Smooth muscle cell (in vitro differentiated cells): ENCODE data around the gene NDP. TPM values are rescaled to one million over a fixed set of nuclear protein-coding genes. Genes with fewer than 3 reads are reported as not detected.
"Not testable (repeated sequence)": the region's sequence is repeated elsewhere in the genome, so short reads cannot be mapped to it uniquely, and the experiment has no call there.

Experiments used
- DNase-seq: peaks from one replicate; lab custom pipeline; 2025; ENCODE audit not compliant: unreplicated experiment; lab: John Stamatoyannopoulos, UW
- H2AFZ ChIP-seq: fragments of 200-600 bp; sonication (generic); 2 replicates; pipeline ENCODE4 v1.6.0; 2016; ENCODE audit warnings: antibody characterized with exemption, low read depth, mild to moderate bottlenecking
- H3F3A ChIP-seq: fragments of 200-600 bp; sonication (generic); 2 replicates; pipeline ENCODE4 v1.6.0; 2017; ENCODE audit warnings: antibody characterized with exemption, low read depth
- H3K27ac ChIP-seq: fragments of 200-600 bp; sonication (generic); 2 replicates; pipeline ENCODE4 v1.5.1; 2016; ENCODE audit warnings: low read depth, mild to moderate bottlenecking
- H3K27me3 ChIP-seq: fragments of 200-600 bp; sonication (generic); 2 replicates; pipeline ENCODE4 v1.6.1; 2016; ENCODE audit warnings: low read depth, mild to moderate bottlenecking
- H3K36me3 ChIP-seq: fragments of 200-600 bp; sonication (generic); 2 replicates; pipeline ENCODE4 v1.5.1; 2016; ENCODE audit warnings: low read depth
- H3K4me1 ChIP-seq: fragments of 200-600 bp; sonication (generic); 2 replicates; pipeline ENCODE4 v1.5.1; 2016; ENCODE audit warnings: low read depth
- H3K4me2 ChIP-seq: fragments of 200-600 bp; sonication (generic); 2 replicates; pipeline ENCODE4 v1.6.0; 2016; ENCODE audit warnings: mild to moderate bottlenecking
- H3K4me3 ChIP-seq: fragments of 200-600 bp; sonication (generic); 2 replicates; pipeline ENCODE4 v1.5.1; 2016; ENCODE audit warnings: mild to moderate bottlenecking
- H3K79me2 ChIP-seq: fragments of 200-600 bp; sonication (generic); 2 replicates; pipeline ENCODE4 v1.6.0; 2016; ENCODE audit warnings: low read depth, mild to moderate bottlenecking
- H3K9ac ChIP-seq: fragments of 200-600 bp; sonication (generic); 2 replicates; pipeline ENCODE4 v1.6.0; 2016; ENCODE audit warnings: low read depth
- H3K9me3 ChIP-seq: fragments of 200-600 bp; sonication (generic); replicated peaks from 2 replicates; pipeline ENCODE4 v1.5.1; 2016; ENCODE audit warnings: low read depth
- H4K20me1 ChIP-seq: fragments of 200-600 bp; sonication (generic); 2 replicates; pipeline ENCODE4 v1.6.0; 2016; ENCODE audit warnings: low read depth
- WGBS: methylation state at CpG from one replicate; pipeline ENCODE4 v1.1.7; 2016; ENCODE audit warnings: low lambda C conversion rate; 5-methylcytosine and 5-hydroxymethylcytosine counted together
- polyA plus RNA-seq: library from polyadenylated mRNA; unstranded; fragments of >200 nt; fragmentation: Nextera tagmentation; extraction: Ambion mirVana; gene quantifications from 2 replicates; pipeline ENCODE4 v1.2.1, GENCODE V29; 2016
- total RNA-seq: library from RNA; depleted of rRNA; stranded (reverse); fragments of >200 nt; gene quantifications from 2 replicates; pipeline ENCODE4 v1.2.3, GENCODE V29; 2014
- TF ChIP-seq, protein P1 (sequence below): fragments of 200-600 bp; sonication (generic); IDR thresholded peaks from 2 replicates; pipeline ENCODE4 v1.5.1; 2017; ENCODE audit warnings: borderline replicate concordance, mild to moderate bottlenecking, antibody characterized with exemption; ENCODE audit not compliant: insufficient read depth, poor library complexity, severe bottlenecking

NDP gene
- total and polyA plus RNA-seq, 2 experiments from 2014 or later: 0.88 to 1.5 TPM

DNA sequence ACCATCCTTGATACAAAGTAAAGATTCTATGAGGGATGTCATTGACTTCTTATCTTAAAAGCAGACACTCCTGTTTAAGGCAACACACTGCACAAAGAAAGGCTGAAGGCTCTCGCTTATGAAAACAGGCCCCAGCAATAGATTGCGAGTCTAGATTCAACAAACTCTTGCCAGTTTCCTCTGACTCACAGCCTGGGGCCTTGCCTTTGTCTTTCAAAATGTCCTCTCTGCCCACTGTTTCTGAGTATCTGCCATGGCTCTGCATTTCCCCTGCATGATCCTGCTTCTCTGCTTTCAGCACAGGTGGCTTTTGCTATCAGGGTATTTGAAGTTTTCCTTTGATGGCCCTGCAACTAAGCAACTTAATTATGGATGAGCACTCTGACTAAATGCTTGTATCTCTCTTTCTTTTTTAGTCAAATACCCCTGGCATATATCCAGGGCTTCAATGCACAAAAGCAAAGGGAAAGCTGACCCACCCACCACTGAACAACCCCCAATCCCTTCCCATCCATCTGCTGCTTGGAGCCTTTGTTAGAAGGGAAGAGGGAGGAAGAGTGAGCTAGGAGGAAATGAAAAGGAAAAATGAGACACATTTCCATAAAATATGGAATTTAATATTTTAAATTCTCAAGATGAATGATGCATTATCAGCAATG is 32.2 kb downstream of the NDP start:
- Histone ChIP-seq H2AFZ (peak overlapping the region; percentile 37), H3K79me2 (no peaks in the 10 kb centered on the region), H3F3A (no peaks in the 10 kb centered on the region), H3K4me3 (no peak overlapping the region), H3K9me3 (no peaks in the 10 kb centered on the region), H3K27ac (no peak overlapping the region), H3K4me1 (no peaks in the 10 kb centered on the region), H3K27me3 (no peaks in the 10 kb centered on the region), H3K36me3 (no peaks in the 10 kb centered on the region), H3K9ac (no peak overlapping the region), H4K20me1 (no peaks in the 10 kb centered on the region), H3K4me2 (no peak overlapping the region)
- DNase-seq: no peak
- TF ChIP-seq, protein P1, sequence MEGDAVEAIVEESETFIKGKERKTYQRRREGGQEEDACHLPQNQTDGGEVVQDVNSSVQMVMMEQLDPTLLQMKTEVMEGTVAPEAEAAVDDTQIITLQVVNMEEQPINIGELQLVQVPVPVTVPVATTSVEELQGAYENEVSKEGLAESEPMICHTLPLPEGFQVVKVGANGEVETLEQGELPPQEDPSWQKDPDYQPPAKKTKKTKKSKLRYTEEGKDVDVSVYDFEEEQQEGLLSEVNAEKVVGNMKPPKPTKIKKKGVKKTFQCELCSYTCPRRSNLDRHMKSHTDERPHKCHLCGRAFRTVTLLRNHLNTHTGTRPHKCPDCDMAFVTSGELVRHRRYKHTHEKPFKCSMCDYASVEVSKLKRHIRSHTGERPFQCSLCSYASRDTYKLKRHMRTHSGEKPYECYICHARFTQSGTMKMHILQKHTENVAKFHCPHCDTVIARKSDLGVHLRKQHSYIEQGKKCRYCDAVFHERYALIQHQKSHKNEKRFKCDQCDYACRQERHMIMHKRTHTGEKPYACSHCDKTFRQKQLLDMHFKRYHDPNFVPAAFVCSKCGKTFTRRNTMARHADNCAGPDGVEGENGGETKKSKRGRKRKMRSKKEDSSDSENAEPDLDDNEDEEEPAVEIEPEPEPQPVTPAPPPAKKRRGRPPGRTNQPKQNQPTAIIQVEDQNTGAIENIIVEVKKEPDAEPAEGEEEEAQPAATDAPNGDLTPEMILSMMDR: no peak
- WGBS: 43% methylated on average over 2 of the region's 2 CpGs

DNA sequence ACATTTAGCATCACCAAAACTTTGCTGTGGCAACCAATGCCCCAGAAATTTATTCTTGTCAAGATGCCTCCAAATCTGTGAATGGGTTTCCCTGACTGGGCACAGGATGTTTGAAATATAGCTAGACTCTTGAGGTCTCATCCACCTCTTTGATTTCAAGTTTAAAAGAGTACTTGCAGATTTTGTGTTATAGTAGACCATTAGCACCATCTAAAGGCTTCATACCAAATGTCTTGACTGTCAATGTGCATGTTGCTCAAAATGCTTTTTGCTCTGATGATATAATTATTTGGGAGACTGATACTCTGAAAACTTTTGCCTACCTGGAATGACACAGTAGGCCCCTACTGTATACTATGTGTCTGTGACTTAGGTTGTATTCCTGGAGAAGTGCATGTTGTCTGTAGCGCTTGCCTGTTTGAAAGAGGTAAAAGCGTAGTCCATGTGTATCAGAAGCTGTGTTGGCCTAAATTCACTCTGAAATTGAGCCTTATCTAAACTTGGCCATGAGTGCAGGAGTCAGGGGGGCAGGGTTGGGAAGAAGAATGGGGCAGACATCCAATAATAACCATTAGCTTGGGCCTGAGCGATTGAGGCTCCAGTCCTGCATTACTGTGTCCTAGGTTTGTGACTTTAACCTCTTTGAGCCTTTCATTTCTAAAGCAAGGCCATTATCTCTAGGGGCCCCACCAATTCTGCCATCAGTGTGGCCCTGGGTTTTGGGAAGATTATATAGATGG is 33.8 kb downstream of the NDP start:
- Histone ChIP-seq H2AFZ (no peak overlapping the region), H3F3A (no peaks in the 10 kb centered on the region), H3K27ac (no peak overlapping the region), H3K9ac (no peak overlapping the region), H3K4me2 (no peak overlapping the region), H3K9me3 (peaks cover 3% of the 10 kb centered on the region), H3K79me2 (no peaks in the 10 kb centered on the region), H3K27me3 (no peaks in the 10 kb centered on the region), H4K20me1 (no peaks in the 10 kb centered on the region), H3K4me1 (no peaks in the 10 kb centered on the region), H3K4me3 (no peak overlapping the region), H3K36me3 (no peaks in the 10 kb centered on the region)
- 89% methylated on average over 3 of the region's 3 CpGs for WGBS
- TF ChIP-seq, protein P1: peak; percentile 6
- no peak for DNase-seq

DNA sequence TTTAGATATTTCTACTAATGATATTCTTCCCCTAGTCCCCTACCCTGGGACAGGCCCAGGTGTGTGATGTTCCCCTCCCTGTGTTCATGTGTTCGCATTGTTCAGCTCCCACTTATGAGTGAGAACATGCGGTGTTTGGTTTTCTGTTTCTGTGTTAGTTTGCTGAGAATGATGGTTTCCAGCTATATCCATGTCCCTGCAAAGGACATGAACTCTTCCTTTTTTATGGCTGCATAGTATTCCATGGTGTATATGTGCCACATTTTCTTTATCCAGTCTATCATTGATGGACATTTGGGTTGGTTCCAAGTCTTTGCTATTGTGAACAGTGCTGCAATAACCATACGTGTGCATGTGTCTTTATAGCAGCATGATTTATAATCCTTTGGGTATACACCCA is 51.2 kb downstream of the NDP start:
- not testable (repeated sequence) for H4K20me1 ChIP-seq, H3K4me1 ChIP-seq, H3K27ac ChIP-seq

DNA sequence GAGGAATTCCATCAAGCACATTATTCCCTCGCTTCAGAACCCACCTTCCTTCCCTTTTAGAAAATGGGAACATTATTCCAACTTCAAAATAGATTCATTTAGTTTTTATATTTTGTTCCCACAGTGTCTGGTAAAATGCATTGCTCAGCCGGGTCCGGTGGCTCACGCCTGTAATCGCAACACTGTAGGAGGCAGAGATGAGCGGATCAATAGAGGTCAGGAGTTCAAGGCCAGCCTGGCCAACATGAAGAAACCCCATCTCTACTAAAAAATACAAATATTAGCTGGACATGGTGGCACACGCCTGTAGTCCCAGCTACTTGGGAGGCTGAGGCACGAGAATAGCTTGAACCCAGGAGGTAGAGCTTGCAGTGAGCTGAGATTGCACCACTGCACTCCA is 62.4 kb downstream of the NDP start:
- H3K4me1 ChIP-seq, H4K20me1 ChIP-seq, H3K4me3 ChIP-seq, DNase-seq, H3K9me3 ChIP-seq, H3K27ac ChIP-seq, H3K27me3 ChIP-seq, H3K79me2 ChIP-seq, H3K9ac ChIP-seq, H2AFZ ChIP-seq, H3F3A ChIP-seq, H3K36me3 ChIP-seq, H3K4me2 ChIP-seq: not testable (repeated sequence)
- WGBS: 90% methylated on average over 8 of the region's 8 CpGs

More for the DNA sequence above, 51.2 kb downstream of the NDP start:
- not testable (repeated sequence) for H2AFZ ChIP-seq, H3K4me3 ChIP-seq, H3K9ac ChIP-seq, H3K27me3 ChIP-seq, DNase-seq, H3K9me3 ChIP-seq, H3K36me3 ChIP-seq, H3F3A ChIP-seq, H3K79me2 ChIP-seq, H3K4me2 ChIP-seq
- 83% methylated on average over 3 of the region's 3 CpGs for WGBS
